NCI-H82 (cell line): ENCODE measurements around the gene JOSD1.
A peak's percentile ranks its signal among the peaks of the same experiment; 100 is the strongest.
"Not testable (repeated sequence)": the region's sequence is repeated elsewhere in the genome, so short reads cannot be mapped to it uniquely, and the experiment has no call there.

Source experiments
- DNase-seq: peaks from one replicate; lab custom pipeline; 2025; lab: John Stamatoyannopoulos, UW

JOSD1 gene

DNA sequence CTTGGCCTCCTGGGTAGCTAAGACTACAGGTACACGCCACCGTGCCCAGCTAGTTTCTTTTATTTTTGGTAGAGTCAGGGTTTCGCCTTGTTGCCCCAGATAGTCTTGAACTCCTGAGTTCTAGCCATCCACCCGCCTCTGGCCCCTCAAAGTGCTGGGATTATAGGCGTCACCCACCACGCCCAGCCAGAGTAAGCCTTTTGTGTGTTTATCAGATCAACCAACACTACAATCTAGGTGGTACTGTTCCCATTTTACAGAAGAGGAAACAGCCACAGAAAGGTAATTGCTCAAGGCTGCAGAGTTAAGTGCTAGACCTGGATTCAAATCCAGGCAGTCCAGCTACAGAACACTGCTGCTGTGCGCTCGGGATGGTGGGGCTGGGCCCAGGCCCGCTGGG is 15.8 kb downstream of the JOSD1 start:
- no peak for DNase-seq

DNA sequence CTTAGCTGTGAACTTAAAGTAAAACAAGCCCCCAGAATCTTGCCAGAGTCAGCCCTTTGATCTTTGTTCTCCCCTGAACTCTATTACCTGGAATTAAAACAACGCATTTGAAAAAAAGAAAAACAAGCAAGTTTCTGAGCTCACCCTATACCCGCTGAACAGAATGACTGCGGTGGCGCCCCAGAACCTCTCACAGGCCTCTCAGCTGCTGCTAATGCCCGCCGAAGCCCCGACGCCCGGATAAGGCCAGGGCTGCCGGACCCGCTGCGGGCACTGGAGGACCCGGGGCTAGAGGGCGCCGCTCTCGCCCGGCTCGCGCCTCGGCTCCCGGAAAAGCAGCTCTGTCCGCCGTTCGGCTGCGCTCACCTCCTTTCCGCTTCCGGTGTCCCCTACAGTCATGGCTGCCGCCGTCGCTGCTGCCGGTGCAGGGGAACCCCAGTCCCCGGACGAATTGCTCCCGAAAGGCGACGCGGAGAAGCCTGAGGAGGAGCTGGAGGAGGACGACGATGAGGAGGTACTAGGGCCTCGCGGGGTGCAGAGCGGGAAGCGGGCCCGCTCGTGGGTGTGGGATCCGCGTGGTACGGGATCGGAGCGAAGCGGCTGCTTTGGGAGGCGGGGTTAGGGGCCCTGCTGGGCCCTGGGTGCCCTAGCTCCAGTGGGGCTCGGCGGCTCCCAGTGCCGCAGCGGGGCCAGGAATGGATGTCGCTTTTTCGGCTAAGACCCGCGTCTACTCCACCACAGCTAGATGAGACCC is 19.0 kb downstream of the JOSD1 start, which contains the start of gene TOMM22:
Gene TOMM22, plus strand, starts transcription at position 376 of the 754 bp plus-strand sequence. Its CDS starts 22 bp downstream, at position 398.
- peak; percentile 87 for DNase-seq

DNA sequence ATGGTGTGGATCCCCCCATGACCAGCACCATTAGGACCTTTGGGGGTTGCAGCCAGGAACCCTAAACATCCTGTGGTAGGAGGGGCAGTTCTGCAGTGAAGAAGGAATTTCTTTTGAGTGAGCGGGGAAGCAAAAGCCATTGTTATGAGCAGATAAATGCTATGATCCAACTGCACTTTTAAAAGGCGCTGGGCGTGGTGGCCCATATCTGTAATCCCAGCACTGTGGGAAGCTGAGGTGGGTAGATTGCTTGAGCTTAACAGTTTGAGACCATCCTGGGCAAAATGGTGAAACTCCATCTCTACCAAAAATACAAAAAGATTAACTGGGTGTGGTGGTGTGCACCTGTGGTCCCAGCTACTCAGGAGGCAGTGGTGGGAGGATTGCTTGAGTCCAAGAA is 24.9 kb downstream of the JOSD1 start:
- no peak for DNase-seq

DNA sequence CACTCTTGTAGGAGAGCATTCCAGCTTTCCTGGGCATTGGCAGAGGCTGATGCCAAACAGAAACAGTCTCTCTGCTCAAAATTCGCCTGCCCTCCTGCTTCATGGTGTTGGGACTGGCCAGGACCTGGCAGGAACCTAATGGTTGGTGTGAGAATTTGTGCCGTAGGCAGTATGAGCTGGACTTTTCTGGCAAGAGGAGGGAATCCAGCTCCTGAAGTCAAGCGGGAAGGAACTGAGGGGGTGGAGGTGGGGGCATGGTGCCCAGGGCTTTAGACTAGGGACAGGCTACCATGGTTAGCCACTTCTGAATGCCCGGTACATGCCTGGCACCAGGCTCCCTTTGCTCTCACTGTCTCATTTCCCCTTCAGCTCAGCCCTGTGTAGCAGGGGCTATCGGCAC is 25.9 kb downstream of the JOSD1 start:
- DNase-seq, result no peak

DNA sequence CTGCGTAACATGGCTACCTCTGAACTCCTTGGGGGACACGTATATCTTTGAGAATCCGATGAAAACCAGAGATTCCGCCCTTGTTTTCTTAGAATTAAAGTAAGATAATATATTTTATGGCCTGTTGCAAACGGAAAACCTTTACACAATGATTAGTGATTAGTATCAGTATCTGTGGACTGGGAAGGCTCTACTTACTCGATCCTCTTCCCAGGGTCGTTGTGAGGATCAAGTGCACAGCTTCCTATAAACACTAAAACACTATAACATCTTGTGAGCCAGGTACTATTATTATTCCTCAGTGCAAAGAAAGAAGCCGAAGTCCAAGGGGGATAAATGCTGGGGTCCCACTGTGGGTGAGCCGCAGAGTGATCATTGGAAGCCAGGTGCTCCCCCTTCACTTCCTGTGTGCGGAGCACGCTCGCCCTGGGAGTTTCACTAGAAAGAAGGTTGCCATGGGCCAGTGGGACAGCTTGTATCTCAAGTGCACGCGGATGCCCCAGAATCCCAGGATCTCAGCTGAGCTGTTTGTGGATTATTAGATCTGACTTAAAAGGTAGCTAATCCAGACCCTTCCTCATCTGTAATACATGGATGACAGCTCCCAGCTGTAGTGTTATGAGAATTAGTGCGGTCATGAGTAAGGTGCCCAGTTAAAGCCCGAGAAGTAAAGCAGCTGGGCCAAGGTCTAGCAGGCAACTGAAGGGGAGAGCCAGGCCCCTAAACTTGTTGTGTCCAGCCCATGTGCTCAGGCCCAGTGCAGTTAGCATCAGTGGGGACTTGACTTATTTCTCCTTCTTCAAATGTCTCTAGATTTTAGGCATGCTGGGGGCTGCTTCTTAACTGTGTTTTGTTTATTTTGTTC is 43.5 kb downstream of the JOSD1 start:
- peak; percentile 77 for DNase-seq

DNA sequence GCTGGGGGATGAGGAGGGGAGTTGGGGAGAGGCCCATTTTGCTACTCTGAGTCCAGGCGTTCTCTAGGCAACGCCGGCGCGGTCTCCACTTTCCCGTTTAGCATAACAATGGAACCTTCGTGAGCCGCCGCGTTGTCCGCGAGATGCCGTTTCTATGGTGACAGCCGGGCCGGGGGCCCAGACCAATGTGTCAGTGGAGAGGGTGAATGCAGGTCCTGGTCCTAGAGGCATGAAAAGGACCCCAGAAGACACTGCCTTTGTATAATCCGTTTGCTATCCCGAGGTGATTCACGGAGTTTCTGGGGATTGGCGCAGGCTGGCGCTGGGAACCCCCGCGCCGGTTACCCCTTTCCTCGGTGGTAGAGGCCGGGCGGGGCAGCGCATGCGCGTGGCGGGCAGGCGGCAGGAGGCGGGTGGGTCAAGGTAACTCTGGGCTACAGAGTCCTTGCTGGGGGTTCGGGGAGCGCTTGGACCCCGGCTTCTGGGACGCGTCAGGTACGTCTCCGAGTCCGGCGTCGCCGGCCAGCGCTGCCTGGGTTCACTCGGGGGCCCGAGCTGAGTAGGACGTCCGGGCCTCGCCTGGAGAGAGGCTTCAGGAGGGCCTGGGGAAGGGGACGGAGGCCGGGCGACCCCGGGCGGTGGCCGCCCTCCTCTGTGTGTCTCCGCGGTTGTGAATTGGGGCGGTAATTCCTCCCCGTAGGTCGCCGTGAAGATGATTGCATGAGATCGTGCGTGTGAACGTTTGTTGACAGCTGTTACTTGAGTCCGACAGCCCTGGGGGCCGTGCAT is 44.3 kb downstream of the JOSD1 start, which contains the start of the genes CBY1 and FAM227A:
Gene CBY1, plus strand, starts transcription at position 383 of the 789 bp plus-strand sequence. CDS start 11,417 bp downstream, outside the sequence.
Gene FAM227A, minus strand, starts transcription at position 137 of the 789 bp plus-strand sequence. CDS start 6,224 bp downstream, outside the sequence.
- DNase-seq, result peak; percentile 89

DNA sequence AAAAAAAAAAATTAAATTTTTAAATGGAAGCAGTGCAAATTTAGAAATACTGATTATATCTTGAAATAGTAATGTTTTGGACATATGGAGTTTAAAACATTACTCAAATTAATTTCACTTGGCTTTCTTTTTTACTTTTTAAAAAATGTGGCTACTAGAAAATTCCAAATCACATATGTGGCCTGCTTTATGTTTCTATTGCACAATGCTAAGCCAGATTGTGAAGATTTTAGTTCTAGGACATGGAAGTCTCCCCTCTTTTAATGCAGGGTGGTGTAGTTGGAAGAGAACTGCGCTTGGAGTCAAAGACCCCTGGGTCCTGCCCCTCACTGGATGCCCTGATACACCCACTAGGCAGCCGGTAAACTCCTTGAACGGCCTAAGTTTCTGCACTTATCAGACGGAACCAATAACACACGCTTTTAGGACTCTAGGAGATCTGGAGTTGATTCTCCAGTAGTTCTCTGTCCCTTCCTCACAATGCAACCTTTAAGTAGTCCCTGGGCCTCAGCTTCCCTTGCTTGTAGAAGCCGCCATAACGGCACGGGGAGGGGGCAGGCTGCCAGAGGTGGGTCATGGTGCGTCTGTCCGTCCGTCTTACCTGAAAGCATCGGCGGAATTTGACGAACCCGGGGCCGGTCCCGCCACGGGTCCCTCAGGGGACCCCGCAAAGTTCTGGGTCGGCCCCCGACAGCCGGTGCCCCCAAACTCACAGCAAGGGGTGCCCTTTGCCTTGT is 45.1 kb downstream of the JOSD1 start:
- DNase-seq, result peak; percentile 36

DNA sequence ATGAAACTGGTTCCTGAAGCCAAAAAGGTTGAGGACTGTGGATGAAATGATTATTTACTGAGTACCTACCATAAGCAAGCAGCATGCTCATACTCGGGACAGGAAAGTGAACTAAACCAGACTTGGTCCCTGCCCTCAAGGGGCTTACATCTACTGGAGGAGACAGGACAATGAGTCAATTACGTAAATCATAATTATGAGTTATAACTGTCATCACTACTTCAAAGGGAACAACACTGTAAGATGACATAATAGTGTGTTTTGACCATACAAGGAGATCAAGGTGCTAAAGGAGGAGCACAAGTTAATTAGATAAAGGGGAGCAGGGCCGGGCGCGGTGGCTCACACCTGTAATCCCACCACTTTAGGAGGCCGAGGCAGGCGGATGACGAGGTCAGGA is 47.0 kb downstream of the JOSD1 start:
- DNase-seq, result no peak

DNA sequence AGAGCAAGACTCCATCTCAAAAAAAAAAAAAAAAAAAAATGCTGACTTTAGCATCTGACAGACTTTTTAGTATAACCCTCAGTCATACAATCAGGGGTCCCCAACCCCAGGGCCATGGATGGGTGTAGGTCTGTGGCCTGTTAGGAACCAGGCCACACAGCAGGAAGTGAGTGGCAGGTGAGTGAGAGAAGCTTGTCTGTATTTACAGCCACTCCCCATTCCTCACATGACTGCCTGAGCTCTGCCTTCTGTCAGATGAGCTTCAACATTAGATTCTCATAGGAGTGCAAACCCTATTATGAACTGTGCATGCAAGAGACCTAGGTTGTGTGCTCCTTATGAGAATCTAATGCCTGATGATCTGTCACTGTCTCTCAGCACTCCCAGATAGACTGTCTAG is 47.9 kb downstream of the JOSD1 start:
- no peak for DNase-seq

DNA sequence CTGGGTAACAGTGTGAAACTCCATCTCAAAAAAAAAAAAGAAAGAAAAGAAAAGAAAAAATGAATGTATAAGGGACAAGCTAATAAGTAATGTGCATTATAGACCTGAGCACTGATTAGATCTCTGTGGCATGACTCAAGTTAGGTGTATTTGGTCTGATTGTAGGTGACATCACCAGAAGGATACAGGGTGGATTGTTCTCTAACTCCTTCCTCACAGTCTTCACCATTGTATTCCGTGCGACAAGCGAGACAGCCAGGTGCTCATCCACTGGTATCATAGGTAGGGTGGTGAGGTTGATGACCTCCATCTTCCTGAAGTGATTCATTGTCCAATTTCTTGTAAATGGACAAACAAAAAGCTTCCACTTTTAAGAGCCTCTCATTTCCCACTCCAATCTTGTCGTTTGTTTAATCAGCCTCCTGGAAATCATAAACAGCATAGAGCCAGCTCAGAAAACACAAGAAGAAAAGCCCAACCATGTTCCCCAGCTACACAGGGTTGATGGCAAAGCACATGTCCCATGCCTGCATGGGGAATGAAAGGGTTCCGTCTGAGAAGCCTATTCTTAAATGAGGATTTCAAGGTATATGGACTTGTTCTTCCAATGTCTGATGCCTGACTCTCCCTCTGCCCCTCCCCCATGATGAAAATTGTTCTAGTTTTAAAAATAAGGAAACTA is 50.8 kb downstream of the JOSD1 start:
- DNase-seq, result no peak

DNA sequence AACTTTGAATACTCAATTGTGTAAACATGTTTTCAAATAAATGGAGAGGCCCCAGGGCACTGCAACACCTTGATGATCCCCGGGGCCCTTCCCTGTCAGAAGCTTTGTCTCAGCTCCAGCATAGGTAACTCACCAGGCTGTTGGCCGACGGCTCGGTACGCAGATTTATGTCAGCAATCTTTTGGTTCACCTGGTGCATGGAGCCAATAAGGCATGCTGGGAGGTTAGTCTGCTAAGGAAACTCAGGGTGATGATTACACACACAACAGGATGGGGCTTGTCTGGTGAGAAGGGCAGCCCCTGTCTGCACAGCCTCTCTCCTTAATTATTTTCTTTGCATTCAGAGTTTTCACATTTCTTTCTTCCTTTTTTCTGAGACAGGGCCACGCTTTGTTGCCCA is 55.3 kb downstream of the JOSD1 start:
- DNase-seq, result no peak

DNA sequence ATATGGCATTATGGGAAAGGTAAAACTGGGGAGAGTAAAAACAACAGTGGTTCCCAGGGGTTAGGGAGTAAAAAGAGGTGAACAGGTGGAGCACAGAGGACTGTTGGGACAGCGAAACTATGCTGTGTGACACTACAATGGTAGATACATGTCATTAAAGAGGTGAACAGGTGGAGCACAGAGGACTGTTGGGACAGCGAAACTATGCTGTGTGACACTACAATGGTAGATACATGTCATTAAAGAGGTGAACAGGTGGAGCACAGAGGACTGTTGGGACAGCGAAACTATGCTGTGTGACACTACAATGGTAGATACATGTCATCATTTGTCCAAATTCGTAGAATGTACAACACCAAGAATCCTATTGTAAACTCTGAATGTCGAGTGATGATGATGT is 56.5 kb downstream of the JOSD1 start:
- DNase-seq, result not testable (repeated sequence)

DNA sequence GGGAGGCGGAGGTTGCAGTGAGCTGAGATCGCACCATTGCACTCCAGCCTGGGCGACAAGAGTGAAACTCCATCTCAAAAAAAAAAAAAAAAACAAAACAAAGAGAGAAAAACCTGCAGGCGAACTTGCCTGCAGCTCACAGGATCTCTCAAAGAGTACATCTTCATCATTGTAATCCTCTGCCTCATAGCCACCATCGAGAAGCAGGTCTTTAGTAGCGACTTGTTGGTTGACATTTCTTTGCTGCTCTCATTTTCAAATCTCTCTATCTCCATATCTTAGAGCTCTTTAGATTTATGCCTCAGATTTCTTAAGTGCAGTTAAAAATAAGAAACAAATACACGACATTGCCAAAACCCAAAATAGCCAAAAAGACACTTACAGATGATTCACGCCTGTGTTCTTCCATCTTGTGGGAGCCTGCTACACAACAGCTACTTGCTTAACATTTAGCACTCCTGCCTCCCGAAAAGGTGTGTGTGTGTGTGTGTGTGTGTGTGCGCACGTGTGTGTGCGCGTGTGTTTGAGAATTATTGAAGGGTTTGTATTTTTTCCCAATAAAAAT is 59.2 kb downstream of the JOSD1 start:
- DNase-seq, result no peak

DNA sequence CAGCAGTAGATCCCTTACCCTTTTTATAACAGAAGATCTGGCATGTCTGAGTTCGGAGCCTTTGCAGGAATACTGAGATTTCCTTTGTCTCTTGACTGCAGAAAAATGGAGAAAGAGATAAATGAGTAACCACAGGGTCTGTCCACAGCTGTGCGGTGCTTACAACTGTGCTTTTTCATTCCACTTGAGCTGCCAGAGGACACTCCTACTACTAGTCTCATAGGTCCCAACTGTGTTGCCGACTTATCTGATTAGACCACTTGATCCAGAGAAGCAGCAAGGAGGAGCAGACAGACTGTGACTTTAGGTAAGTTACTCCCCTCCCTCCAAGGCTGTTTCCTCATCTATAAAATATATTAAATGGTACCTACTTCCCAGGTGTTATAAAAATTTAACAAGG is 62.0 kb downstream of the JOSD1 start:
- DNase-seq, result peak; percentile 44

DNA sequence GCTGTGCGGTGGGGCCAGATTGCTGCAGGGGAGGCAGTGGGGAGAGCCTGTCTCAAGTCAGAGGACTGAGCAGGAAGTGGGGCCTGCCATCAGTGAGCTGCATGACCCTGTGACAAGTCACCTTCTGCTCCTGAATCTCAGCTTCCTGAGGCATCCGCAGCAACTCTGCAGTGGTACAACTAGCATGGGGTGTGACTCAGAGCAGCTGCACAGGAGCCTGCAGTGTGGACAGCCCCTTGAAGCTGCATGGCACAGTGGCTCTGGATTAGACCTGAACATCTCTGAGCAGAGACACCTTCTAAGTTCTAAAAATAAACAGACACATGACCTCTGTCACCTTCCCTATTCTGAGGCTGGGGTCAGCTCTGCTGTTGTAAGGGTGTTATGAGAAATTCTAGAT is 62.5 kb downstream of the JOSD1 start:
- no peak for DNase-seq
